GM19240 (cell line): ENCODE measurements around the gene KIAA0319L.
A peak's percentile ranks its signal among the peaks of the same experiment; 100 is the strongest.

Experiments
- DNase-seq: peaks from one replicate; pipeline ENCODE4 v3.0.0; 2011; ENCODE audit warnings: low spot score; ENCODE audit not compliant: insufficient read length

The KIAA0319L gene

GRCh38 chr1:35539073-35539823, 18.0 kb downstream of the KIAA0319L start:
- no peak for DNase-seq

DNA sequence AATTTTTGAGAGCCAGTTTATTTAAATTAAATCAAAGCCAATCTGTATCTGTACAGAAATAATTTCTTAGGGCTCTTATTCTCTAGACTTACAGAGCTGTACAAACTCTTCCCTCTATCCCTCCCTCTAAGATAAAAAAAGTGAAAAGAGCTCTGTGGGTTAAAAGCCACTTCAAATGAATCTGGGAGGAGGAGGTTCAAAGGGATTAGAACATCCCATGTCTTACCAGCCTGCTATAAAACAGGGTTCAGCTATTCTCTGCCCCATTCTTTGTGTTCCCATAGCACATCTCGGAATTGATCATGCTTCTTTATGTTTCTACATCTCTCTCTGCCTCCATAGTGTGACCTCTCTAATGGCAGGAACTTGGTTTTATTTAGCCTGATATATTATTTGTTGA, 19.4 kb downstream of the KIAA0319L start:
- no peak for DNase-seq

GRCh38 chr1:35536556-35537162, 20.5 kb downstream of the KIAA0319L start:
- no peak for DNase-seq

DNA sequence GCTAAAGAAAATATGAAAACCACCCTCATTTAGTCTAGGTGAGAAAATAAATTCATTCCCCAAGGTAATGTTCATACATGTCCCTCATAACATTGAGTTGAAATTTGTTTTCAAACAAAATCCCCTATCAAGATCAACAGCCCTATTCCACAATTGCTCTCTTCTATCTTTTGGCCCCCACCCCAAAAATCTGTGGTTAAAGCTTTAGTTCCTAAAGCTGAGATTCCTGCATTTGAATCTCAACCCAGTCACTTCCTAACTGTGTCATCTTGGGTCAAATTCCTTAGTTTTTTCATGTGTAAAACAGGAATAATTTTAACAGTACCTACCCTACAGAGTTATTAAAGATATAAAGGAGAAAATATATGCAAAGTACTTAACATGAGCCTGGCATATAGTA, 22.0 kb downstream of the KIAA0319L start:
- no peak for DNase-seq

- DNase-seq: no peak
These were observed 23.6 kb downstream of the KIAA0319L start for GRCh38 chr1:35533586-35533985.

GRCh38 chr1:35532497-35533223, 24.5 kb downstream of the KIAA0319L start:
- DNase-seq: no peak

GRCh38 chr1:35531368-35531767, 25.8 kb downstream of the KIAA0319L start:
- DNase-seq: no peak

DNA sequence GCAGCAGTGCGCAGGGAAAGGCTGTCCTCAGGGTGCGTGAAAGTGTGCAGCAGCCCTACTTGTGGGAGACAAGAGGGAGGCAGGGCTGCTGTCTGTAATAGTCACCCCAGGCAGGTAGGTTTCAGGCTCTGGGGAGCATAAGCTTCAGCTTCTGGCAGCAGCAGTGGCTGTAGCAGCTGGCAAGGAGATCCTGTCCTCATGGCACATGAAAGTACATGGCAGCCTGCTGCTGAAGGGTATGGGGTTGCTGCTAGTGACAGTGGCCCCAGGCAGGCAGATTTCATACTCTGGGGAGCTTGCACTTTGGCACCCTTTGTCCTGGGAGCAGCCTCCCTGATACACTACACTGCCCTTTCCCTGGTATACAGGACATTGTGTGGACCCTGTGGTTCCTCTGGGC, 26.3 kb downstream of the KIAA0319L start:
- no peak for DNase-seq

DNA sequence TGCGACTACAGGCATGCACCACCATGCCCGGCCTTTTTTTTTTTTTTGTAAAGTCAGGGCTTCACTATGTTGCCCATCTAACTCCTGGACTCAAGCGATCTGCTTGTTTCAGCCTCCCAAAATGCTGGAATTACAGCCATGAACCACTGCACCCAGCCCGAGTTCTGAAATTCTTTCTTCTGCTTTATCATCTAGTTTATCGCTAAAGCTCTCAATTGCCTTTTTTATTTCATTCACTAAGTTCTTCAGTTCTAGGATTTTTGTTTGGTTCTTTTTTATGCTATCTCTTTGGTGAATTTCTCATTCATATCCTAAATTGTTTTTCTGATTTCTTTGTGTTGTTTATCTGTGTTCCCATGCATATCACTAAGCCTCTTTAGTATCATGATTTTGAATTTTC, 27.0 kb downstream of the KIAA0319L start:
- DNase-seq: no peak

DNA sequence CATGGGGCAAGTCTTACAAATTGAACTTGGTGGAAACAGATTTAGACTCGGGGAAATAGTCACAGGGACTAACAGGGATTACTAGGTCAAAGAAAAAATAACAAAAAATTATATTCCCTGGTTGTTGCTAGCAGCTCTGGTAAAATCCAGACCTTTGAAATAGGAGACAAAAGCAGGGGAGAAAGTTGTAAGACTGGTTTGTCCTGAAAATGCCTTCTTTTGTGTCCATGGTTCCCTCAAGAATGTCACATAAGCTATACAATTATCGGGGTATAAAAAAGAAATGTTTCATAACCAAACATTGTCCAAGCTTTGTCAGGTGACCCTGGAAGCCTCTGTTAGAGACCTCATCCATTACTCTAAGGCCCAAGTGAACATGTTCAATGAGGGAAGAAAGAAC, 33.1 kb downstream of the KIAA0319L start:
- DNase-seq: no peak

- no peak for DNase-seq
These were observed 37.8 kb downstream of the KIAA0319L start for GRCh38 chr1:35519432-35519831.

GRCh38 chr1:35518183-35518582, 39.0 kb downstream of the KIAA0319L start:
- no peak for DNase-seq

DNA sequence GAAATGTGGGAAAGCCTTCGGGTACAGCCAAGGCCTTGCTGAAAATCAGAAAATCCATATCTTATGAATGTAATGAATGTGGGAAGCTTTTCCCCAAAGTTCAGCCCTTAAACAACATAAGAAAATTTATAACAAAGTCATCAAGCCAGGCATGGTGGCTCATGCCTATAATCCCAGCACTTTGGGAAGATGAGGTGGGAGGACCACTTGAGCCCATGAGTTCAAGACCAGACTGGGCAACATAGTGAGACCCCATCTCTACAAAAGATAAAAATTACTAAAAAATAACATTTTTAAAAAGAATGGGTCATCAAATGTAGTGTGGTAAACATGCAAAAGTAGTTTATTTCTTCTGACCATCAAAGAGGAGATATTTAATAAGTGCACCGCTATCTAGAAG, 45.9 kb downstream of the KIAA0319L start:
- DNase-seq: no peak

DNA sequence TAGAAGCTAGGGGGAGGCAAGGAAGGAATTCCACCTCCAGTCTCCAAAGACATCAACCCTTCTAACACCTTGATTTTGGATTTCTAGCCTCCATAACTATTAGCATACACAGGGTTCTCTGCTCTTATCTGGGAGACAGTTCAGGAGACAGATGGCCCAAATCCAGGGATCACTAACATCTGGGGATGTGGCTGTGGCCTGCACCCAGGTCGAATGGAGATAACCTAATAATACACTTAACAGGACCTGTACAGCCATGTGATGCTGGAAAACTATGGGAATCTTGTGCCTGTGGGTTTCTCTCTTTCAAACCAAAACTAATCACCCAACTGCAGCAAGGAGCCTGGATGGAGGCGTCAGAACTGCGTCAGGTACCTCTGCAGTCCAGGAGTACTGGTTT, 47.6 kb downstream of the KIAA0319L start:
- no peak for DNase-seq

GRCh38 chr1:35507947-35508346, 49.3 kb downstream of the KIAA0319L start:
- DNase-seq: no peak

DNA sequence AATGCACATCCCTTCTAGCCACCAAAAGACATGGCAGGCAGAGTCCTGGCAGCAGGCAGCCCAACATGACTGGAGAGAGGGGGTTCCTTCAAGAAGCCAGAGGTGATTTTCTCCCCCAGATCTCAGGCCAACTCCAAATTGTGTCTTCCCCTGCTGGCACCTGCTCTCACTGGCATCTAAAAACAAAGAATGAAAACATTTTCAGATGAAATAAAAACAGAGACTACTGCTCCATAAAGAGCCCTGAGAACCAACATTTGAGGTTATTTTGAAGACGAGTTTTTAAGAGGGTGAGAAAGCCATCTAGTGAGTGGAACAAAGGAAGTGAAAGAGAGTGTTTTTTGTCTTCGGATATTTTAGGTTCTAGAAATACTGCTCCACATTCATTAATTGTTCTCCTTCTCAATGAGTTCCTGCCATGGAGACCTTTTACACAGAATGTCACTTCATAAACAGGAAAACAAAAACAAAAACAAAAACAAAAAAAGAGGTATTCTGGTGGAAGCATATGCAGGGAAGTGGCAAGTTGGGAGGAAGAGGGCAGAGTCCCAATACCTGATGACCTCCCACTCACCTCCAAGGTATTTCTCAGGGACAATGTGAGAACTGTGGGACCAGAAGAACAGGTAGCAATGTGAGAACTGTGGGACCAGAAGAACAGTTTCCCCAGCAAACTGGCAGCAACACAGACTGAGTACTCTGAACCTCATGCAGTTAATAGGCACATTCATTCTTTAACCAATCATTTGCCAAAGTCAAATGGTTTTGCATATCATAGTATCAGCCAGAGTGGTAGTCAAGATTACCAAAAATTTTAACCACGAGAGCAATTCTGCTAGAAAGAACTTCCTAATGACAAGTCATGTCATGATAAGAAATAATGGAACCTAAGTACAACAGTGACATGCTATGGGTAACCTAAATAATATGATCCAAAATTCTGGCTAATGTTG, 50.0 kb downstream of the KIAA0319L start:
- DNase-seq: no peak

GRCh38 chr1:35505911-35506798, 51.0 kb downstream of the KIAA0319L start:
- peak; percentile 39 for DNase-seq

- no peak for DNase-seq
These were observed 55.0 kb downstream of the KIAA0319L start for GRCh38 chr1:35502242-35502641.

DNA sequence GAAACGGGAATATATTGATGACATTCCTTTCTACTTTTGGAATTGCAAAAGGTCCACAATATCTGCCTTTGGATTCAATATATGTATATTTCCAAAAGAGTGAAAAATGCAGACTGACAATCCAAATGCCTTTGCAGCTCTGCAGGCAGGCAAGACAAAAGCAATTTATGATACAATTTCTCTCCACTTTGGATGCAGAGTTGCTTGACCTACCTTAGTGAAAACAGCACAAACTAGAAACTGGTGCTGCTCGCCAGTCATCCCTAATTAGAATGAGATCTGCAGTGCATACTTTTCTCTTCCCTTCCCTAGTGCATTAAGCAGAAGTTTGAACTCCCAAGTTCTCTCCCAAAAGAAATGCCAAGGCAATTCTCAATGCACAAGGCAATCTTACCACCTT, 56.8 kb downstream of the KIAA0319L start:
- DNase-seq: no peak

- no peak for DNase-seq
These were observed 57.5 kb downstream of the KIAA0319L start for GRCh38 chr1:35499652-35500176.
